K562 (cell line): ENCODE data around the gene HEXIM2. TPM values are rescaled to one million over a fixed set of nuclear protein-coding genes. Genes with fewer than 3 reads are reported as not detected.

ENCODE experiments used
- ARID1B ChIP-seq: fragments of 450-650 bp; IDR thresholded peaks from 2 replicates; pipeline ENCODE4 v1.6.1; 2016; ENCODE audit warnings: antibody characterized with exemption, mild to moderate bottlenecking, inconsistent platforms
- BRF2 ChIP-seq: IDR thresholded peaks from 3 replicates; pipeline ENCODE4 v1.6.1; 2011; ENCODE audit warnings: borderline replicate concordance, mild to moderate bottlenecking; ENCODE audit not compliant: insufficient read length, insufficient read depth
- CBX8 ChIP-seq: fragments of 200-600 bp; sonication (generic); IDR thresholded peaks from 2 replicates; pipeline ENCODE4 v1.6.1; 2012; ENCODE audit warnings: borderline replicate concordance, mixed run types, low read depth, mild to moderate bottlenecking, moderate library complexity, mixed read lengths, low read length, control low read depth, inconsistent platforms; ENCODE audit not compliant: poor library complexity, severe bottlenecking; ENCODE audit errors: extremely low read depth
- ELF2 ChIP-seq: fragments of 250-450 bp; sonication (Bioruptor Pico); IDR thresholded peaks from 2 replicates; pipeline ENCODE4 v1.5.0; 2021; ENCODE audit warnings: mild to moderate bottlenecking
- FUS ChIP-seq: fragments of 200-400 bp; formaldehyde crosslinking; optimal IDR thresholded peaks from 2 replicates; pipeline ENCODE3; 2017; ENCODE audit warnings: low read depth, low read length
- GABPB2 ChIP-seq: fragments of 250-450 bp; sonication (Bioruptor Pico); conservative IDR thresholded peaks from 2 replicates; pipeline ENCODE4 v1.5.1; 2021; ENCODE audit warnings: mild to moderate bottlenecking
- GTF2B ChIP-seq: IDR thresholded peaks from 2 replicates; pipeline ENCODE4 v1.6.1; 2011; ENCODE audit not compliant: insufficient read length; ENCODE audit errors: extremely low read depth
- HMBOX1 ChIP-seq: sonication (generic); IDR thresholded peaks from 2 replicates; pipeline ENCODE4 v1.6.1; 2016
- HOMEZ ChIP-seq: fragments of 250-450 bp; sonication (Bioruptor Pico); IDR thresholded peaks from 2 replicates; pipeline ENCODE4 v1.4.0; 2020; ENCODE audit warnings: mild to moderate bottlenecking, moderate library complexity
- JUN ChIP-seq, 2 experiments: sonication (generic) in 1 of 2; formaldehyde crosslinking in 1 of 2; IDR thresholded peaks; 2 replicates each; pipeline versions ENCODE4 v1.6.1 to v1.8.0; 2012 to 2022; ENCODE audit warnings: borderline replicate concordance in 2 of 2, mild to moderate bottlenecking in 2 of 2, improper control_type of control experiment in 1 of 2, low read depth in 1 of 2, low read length in 1 of 2, missing genetic modification reagents in 1 of 2
- KDM1A ChIP-seq, 2 experiments: fragments of 450-650 bp; IDR thresholded peaks; 2 replicates each; pipeline ENCODE4 v1.6.1; 2016; ENCODE audit warnings: mild to moderate bottlenecking in 2 of 2
- KLF1 ChIP-seq: fragments of 450-650 bp; IDR thresholded peaks from 2 replicates; pipeline ENCODE4 v1.6.1; 2016; ENCODE audit warnings: missing genetic modification characterization, missing compliant biosample characterization
- MITF ChIP-seq: IDR thresholded peaks from 2 replicates; pipeline ENCODE4 v1.6.1; 2014; ENCODE audit warnings: antibody characterized with exemption
- NONO ChIP-seq, 2 experiments: fragments of 200-400 bp in 1 of 2; fragments of 450-650 bp in 1 of 2; formaldehyde crosslinking in 1 of 2; IDR thresholded peaks; 2 replicates each; pipeline ENCODE4 v1.6.1; 2017; ENCODE audit warnings: low read depth in 2 of 2, mild to moderate bottlenecking in 2 of 2, moderate library complexity in 2 of 2, low read length in 1 of 2
- NR2C2 ChIP-seq, 2 experiments: fragments of 200-800 bp in 1 of 2; sonication (Bioruptor generic) in 1 of 2; sonication (generic) in 1 of 2; formaldehyde crosslinking in 1 of 2; IDR thresholded peaks; 2 replicates each; pipeline versions ENCODE4 v1.6.1 to v1.8.0; 2016 to 2022; ENCODE audit warnings: mild to moderate bottlenecking in 1 of 2, missing compliant biosample characterization in 1 of 2, missing genetic modification characterization in 1 of 2, missing genetic modification reagents in 1 of 2
- PHF8 ChIP-seq: fragments of 200-600 bp; sonication (generic); IDR thresholded peaks from 2 replicates; pipeline ENCODE4 v1.6.1; 2012; ENCODE audit warnings: mixed run types, mild to moderate bottlenecking, inconsistent platforms, low read length, moderate library complexity, borderline replicate concordance
- SMARCC2 ChIP-seq: fragments of 450-650 bp; IDR thresholded peaks from 2 replicates; pipeline ENCODE4 v1.6.1; 2017; ENCODE audit warnings: antibody characterized with exemption, moderate library complexity, mild to moderate bottlenecking, low read depth
- SRSF7 ChIP-seq: fragments of 200-400 bp; formaldehyde crosslinking; optimal IDR thresholded peaks from 2 replicates; pipeline ENCODE3; 2017; ENCODE audit warnings: mild to moderate bottlenecking, low read depth, low read length
- ZKSCAN8 ChIP-seq: fragments of 200-800 bp; sonication (Bioruptor generic); IDR thresholded peaks from 2 replicates; pipeline ENCODE4 v1.6.1; 2016; ENCODE audit warnings: missing genetic modification characterization, missing compliant biosample characterization
- polyA plus RNA-seq, 8 experiments: library from polyadenylated mRNA; depleted of rRNA in 4 of 8; stranded (reverse) in 5 of 8; unstranded in 3 of 8; fragments of >200 nt; fragmentation: Nextera tagmentation in 2 of 8; fragmentation: Illumina TruSeq in 1 of 8; extraction: Ambion mirVana in 2 of 8; extraction: Trizol in 1 of 8; gene quantifications; 2 replicates each; pipeline versions ENCODE4 v1.2.1 to v1.2.3, GENCODE V29; 2011 to 2014; ENCODE audit warnings: inconsistent platforms in 1 of 8, missing spikeins in 1 of 8
- total RNA-seq, 7 experiments: library from RNA; depleted of rRNA in 6 of 7; stranded (reverse); fragments of >200 nt in 6 of 7; fragmentation: Illumina TruSeq in 2 of 7; extraction: Trizol in 2 of 7; gene quantifications; 2 replicates each; pipeline versions ENCODE4 v1.2.1 to v1.2.3, GENCODE V29; 2011 to 2021; ENCODE audit warnings: low replicate concordance in 1 of 7

Gene HEXIM2
- total and polyA plus RNA-seq, 9 of the 15 experiments (the other 6 are each of a cell fraction or from before 2014, with no cell fraction given): 0.69 to 3.4 (median 1.1) TPM; not detected in 2

GRCh38 chr17:45148183-45149036 lies 13.3 kb upstream of the HEXIM2 start, which contains the start of gene HEXIM1 (continued):
- TF ChIP-seq GABPB2 (peak; percentile 92), FUS (no peak), CBX8 (no peak), HOMEZ (CRISPR knock-in tag) (no peak), GTF2B (peak; percentile 73), KLF1 (tag) (peak; percentile 99), JUN (IDR thresholded peaks at IDR 0.05; ENCODE audit: borderline replicate concordance, low read depth, low read length) (peak; percentile 39), JUN (CRISPR knock-in tag; IDR thresholded peaks at IDR 0.05; ENCODE audit: borderline replicate concordance) (no peak), SMARCC2 (no peak; the same call in 1 of the 2 replicates), MITF (no peak), HMBOX1 (peak; percentile 56; the same call in 1 of the 2 replicates), NONO (IDR thresholded peaks at IDR 0.05; ENCODE audit: low read depth in 2 of 2, low read length in 1 of 2) (peak; percentile 86 to 97), ARID1B (peak; percentile 76), SRSF7 (no peak), ELF2 (CRISPR knock-in tag) (peak; percentile 93), PHF8 (peak; percentile 61; the same call in 1 of the 2 replicates), BRF2 (no peak), KDM1A (IDR thresholded peaks at IDR 0.05) (peak in 1 of 2 experiments; percentile 79; a peak in 1 of 4 replicates), ZKSCAN8 (CRISPR knock-in tag) (no peak), NR2C2 (CRISPR knock-in tag; IDR thresholded peaks at IDR 0.05) (peak; percentile 58; the same call in 1 of the 2 replicates), NR2C2 (tag; IDR thresholded peaks at IDR 0.05) (peak; percentile 52; the same call in 1 of the 2 replicates)
